GM19452 (cell line): ENCODE results near the gene LDLRAD4.

ENCODE experiments used
- ATAC-seq: cut with Tn5 transposase; IDR thresholded peaks from one replicate; pipeline ENCODE4 v1.9.1; 2021; ENCODE audit not compliant: unreplicated experiment

LDLRAD4 gene

GRCh38 chr18:13201292-13201691 is 17.3 kb upstream of the LDLRAD4 start:
- ATAC-seq = no peak

DNA sequence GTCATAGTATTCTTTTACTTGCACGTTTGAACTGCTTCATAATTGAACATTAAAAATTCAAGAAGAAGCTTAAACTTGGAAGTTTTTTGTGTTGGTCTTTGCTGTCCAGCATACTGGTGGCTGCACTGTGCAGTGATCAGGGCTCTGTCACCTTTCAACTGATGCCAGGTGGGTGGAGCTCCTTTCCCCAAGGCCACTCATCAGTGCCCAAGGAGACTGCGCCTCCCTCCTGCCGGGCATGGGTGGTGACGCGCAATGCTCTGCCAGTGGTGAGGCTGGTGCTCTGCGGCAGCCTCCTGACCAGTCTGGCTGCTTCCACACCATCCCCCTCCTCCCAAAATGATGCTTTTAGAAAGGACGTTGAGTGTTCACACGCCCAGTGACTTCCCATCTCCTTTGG is 16.0 kb upstream of the LDLRAD4 start:
- ATAC-seq = no peak

GRCh38 chr18:13206301-13206700 is 12.3 kb upstream of the LDLRAD4 start:
- no peak for ATAC-seq

GRCh38 chr18:13207294-13207693 is 11.3 kb upstream of the LDLRAD4 start:
- ATAC-seq = no peak

DNA sequence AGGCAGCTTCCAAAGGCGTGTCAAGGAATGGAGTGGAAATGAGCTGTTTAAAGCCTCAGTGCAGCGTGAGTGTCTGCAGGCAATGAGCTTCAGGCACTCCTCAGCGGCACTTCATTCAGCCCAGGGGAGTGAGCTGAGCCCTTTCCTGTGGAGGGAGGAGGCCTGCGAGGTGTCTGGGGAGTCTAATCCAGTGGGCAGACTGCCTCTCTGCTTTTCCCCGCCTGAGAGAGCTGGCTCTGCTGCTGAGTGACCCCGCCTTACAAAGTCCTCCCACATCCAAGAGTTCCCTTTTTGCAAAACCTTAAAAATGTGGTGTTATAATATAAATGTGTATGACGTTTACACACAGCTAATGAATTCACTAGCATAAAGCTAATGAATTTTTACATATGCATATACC is 7.0 kb upstream of the LDLRAD4 start:
- no peak for ATAC-seq

DNA sequence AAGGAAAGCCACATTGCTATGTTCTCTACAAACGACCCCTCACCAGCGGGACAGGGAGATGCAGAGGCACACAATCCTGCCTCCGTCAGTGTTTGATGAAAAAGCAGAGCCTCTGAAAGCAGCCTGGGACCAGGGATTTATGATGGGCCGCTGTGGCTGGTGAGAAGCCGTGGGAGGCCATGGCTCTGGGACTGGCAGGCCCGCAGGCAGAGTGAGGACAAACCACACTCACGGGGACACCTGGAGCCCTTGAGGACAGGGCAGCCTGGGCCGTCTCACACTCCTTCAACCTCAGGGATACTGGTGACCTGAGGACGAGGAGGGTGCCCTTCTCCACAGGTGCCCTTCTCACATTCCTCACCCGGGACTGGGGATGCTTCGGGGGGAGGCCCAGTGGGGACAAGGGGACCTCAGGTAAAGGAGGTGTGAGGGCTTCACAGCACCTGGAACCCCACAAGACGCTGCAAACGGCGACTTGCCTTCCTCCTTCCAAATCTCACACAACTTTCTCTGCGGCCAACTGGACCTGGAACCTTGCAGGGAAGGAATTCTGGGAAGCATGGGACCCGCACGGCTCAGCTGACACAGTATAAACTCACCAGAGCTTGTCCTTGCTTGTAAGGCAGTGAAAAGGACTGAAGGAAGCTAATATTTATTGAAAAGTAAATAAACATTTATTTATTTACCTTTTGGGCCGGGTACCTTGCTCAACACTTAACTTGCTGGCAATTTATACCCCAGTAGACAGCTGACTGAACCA is 5.3 kb upstream of the LDLRAD4 start:
- ATAC-seq = no peak

DNA sequence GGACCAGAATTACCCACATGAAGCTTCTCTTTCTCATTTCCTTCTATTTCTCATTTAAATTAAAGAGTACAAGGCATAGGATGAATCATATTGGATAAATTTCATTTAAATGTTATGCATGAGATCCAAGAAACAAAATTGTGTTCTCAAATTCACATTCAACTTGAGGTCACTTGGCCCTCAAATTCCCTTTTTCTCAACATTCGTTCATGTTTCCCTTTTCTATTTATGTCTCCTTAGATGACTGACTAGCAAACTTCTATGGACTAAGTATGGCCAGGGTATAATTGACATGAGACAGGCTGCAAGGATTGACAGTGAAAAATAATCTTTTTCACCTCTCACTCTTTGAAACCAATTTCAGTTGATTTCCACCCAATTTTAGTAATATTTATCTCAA is 4.0 kb upstream of the LDLRAD4 start:
- ATAC-seq = no peak

DNA sequence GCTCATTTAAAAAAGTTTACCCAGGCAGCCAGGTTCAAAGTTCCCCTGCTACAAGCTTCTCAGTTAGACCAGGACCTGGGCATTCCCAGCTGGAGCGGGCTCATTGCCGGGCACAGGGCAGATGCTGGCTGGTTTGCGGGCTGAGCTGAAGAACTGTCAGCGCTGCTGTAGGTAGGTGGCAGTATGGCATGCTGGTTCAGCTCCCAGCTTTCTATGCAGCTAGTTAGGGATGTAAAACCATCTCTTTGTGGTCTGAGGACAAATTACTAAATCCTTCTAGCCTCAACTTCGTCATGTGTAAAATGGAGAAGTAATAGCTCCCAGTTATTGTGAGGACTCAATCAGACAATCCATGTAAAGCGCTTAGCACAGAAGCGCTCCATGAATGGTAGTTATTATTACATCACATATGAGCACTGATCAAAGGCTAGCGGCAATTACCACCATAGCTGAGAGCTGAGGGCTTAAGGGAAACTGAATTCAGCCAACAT is 2.4 kb upstream of the LDLRAD4 start:
- no peak for ATAC-seq

DNA sequence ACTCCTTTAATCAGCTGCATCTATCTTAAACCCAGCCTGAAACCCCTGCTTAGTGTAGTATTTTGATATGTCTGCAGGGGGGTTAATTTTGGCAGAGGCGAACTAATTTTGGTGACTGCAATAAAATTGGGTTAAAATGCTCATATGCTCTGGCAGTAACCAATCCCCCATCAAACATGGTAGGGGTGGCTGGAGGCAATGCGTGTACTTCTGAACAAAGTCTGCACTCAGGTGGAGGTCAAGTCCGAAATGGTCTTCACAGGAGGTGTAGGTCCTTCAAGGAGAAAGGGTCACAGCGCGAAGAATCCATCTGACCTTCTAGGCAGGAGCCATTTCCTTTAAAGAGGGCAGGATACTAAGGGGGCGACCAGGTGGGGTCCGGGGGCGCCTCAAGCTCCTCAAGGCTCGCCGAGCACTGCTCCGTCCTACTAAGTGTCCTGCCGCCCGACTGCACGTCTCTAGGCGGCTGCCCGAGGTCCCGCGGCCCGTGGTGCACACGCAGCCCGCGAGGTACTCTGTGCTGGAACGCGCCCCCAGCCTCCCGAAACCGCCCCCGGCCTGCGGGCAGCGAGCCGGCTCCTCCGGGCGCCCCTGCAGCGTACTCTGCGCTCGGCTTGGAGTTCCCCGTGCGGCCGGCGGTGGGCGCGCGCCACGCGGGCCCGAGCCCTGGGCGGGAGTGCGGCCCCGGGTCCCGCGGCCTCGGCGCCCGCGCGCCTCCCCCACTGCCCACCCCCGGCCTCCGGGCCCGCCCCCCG is 1.7 kb upstream of the LDLRAD4 start:
- ATAC-seq = peak; percentile 38

DNA sequence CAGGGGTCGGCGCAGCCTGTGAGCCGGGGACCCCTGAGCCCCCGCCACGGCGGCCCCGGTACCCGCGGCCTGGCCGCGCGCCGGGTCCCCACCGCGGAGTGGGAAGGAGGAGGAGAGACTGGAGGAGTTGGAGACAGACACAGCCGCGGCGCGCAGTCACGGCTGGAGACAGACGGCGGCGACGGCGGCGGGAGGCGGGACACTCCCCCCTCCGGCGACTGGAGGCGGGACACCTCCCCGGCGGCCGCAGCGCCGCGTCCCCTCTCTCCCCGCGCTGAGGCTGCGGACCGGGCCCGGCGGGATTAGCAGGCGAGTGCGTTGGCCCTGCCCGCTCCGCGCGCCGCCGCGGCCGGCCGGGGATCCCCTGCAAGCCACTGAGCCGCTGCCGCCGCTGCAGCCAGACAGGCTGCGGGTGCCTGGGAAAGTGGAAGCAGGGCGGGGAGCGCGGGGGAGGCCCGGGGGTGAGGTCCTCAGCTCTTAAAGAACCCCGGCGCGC is 1.0 kb upstream of the LDLRAD4 start:
- ATAC-seq = peak; percentile 51

- no peak for ATAC-seq
Observed at GRCh38 chr18:13217971-13218367, 591 bp upstream of the LDLRAD4 start.

GRCh38 chr18:13218997-13219396 is 437 bp downstream of the LDLRAD4 start:
- ATAC-seq = no peak

GRCh38 chr18:13219593-13220159 is 1.1 kb downstream of the LDLRAD4 start:
- no peak for ATAC-seq

- no peak for ATAC-seq
Observed at GRCh38 chr18:13220361-13220991, 1.9 kb downstream of the LDLRAD4 start.

DNA sequence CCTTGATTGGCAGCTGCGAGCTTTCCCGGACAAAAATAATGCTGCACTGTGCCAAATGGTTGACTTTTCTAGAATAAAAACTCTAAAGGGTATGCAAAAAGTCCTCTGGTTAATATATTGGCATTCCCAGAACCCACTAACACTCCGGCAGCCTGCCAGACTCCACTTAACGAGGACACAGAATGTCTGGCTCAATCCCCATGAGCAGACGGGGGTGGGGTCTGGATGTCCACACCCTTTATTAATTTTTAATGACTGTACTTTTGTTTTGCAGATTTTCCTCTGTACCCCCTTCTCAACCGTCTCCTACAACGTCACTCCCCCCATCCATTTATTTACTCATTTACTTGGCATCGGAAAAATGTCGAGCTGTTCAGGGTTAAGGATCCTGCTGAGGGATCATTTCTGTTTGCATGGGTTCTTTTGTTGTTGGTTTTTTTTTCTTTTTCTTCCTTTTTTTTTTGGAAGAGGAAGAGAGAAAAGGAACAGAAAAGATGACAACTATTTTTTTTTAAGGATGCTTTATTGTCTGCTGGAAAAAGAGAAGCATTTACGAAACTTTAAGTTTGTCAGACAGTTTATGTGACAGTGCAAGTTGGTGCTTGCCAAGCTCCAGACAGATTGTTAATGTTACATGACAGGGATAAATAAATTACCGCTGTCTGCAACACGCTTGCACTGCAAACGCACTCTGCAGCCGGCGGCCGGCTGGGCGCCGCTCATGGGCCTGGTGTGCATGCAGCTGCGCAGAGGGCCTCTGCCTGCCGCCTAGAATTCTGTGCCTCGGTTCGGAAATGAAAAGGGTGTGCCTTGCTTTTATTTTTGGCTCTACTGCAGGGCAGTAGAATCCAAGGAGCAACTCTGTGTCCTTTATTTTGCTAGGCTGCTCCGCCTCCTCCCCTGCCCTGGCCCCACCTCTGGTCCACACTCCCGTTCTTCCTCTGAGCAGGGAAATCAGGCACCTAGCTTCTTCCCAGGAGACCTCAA is 3.6 kb downstream of the LDLRAD4 start:
- no peak for ATAC-seq

DNA sequence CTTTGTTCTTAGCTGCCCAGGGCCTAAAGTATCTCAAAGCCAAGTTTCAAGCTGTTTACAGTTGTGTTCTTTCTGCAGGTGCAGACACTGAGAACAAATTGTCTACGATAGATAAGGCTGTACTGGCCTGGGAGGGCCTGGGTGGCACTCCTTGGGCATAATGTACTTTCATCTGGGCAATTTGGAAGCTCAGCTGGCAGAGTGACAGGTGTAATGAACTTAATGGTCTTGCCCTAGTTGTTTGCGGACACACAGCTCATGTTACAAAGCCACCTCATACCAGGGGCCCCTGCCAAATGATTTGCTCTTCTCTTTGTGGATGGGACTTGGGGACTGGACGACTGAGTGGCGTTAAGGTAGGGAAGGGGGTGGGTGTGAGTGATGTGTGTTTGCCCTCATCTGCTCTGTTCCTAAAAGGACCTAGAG is 4.3 kb downstream of the LDLRAD4 start:
- no peak for ATAC-seq

DNA sequence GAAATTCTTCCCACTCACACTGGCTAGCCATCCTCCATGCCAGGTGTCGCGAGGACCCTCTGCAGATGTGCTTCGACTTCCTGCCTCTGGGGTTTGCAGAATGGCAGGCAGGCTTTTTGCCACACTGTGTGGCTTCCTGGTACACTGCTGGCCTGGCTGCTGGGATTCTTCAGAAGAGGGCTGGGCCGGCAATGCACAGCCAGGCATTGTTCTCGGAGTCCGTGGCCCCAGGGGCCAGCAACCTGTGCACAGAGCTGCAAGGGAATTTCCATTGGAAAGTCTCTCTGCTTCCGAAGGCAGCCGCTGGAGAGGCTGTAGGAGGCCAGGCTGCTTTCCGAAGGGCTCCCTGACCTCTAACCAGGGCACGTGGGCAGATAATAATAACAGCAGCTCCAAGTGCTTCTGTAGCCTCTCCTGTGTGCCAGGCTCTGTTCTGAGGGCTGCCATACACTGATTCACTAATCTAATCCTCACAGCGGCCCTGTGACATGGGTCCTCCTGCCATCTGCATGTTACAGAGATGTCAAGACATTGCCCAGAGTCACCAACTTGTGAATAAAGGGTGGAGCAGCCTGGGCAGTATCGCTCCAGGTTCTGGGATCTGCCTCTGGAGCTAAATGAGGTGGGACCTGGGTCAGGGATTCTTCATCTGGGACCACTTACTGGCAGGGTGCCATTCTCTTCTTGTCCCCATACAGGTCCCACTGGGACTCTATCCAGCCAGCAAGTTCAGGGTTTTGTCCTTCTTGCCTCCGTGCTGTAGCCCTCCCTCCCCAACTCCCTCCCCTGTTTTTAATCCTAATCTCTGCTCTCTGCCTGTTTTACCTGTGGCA is 5.0 kb downstream of the LDLRAD4 start:
- ATAC-seq = no peak

DNA sequence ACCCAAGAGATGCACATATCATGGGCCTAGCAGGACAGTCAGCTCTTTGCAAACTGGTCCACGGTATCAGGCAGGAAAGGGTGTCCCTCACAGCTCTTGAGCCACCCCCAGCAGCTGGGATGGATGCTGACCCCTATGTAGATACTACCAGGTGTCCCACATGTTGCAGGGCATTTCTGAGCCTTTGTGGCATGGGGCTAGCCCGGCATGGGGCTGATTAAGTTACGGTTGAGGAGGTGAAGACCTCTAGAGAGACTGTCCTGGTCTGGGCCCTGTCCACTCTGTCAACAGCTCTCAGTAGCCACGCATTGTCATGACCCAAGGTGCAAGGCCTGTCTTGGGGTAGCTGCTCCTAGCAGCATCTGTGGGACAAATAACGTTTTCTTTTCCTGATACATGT is 6.7 kb downstream of the LDLRAD4 start:
- no peak for ATAC-seq

GRCh38 chr18:13226533-13227144 is 8.1 kb downstream of the LDLRAD4 start:
- ATAC-seq = no peak
